Measurements from ENCODE around the gene KCNIP4. TPM values are rescaled to one million over a fixed set of nuclear protein-coding genes. Genes with fewer than 3 reads are reported as not detected.

Gene KCNIP4
- total and polyA plus RNA-seq, 10 donors, result not detected

- Histone ChIP-seq H3K36me3 (no peaks in the 10 kb centered on the region), H3K4me3 (no peak overlapping the region), H3K27me3 (replicated peaks in 1 of 7) (no peaks in the 10 kb centered on the region), H3K27ac (no peak overlapping the region), H3K4me1 (no peaks in the 10 kb centered on the region), H3K9me3 (peaks cover 0 to 7% (median 0%) of the 10 kb centered on the region in 8 donors)
- no peak for DNase-seq
- WGBS, 5 donors, result 78 to 97% (median 90%) methylated on average over 3 of the region's 3 CpGs
- intact Hi-C loops (cut with DNase I; ENCODE audit: low total_unique reads), result no loop called here
- TF ChIP-seq POLR2AphosphoS5 (IDR thresholded peaks at IDR 0.05) (no peak), POLR2A (IDR thresholded peaks at IDR 0.05) (no peak), CTCF (IDR thresholded peaks at IDR 0.05 in 8 of 11, conservative IDR thresholded peaks at IDR 0.05 in 3 of 11) (no peak)
Measured at GRCh38 chr4:20944451-20944850, 1004.1 kb downstream of the KCNIP4 start.

- 69 to 87% (median 73%) methylated on average over 2 of the region's 2 CpGs for WGBS, 5 donors
- DNase-seq, result no peak
- H3K27ac ChIP-seq, result no peak overlapping the region
- TF ChIP-seq POLR2A (IDR thresholded peaks at IDR 0.05) (no peak), POLR2AphosphoS5 (IDR thresholded peaks at IDR 0.05) (no peak), CTCF (IDR thresholded peaks at IDR 0.05 in 8 of 11, conservative IDR thresholded peaks at IDR 0.05 in 3 of 11) (no peak)
- H3K4me1 ChIP-seq, result no peaks in the 10 kb centered on the region
- intact Hi-C loops (cut with DNase I; ENCODE audit: low total_unique reads), result no loop called here
- H3K4me3 ChIP-seq, result no peak overlapping the region
- H3K36me3 ChIP-seq, result no peaks in the 10 kb centered on the region
- H3K9me3 ChIP-seq, result no peaks in the 10 kb centered on the region
- H3K27me3 ChIP-seq (replicated peaks in 1 of 7), result no peaks in the 10 kb centered on the region
Measured at GRCh38 chr4:20938204-20938603, 1010.4 kb downstream of the KCNIP4 start.

- no peak for TF ChIP-seq POLR2AphosphoS5 (IDR thresholded peaks at IDR 0.05)
- TF ChIP-seq POLR2A (IDR thresholded peaks at IDR 0.05), result no peak
- no peak for TF ChIP-seq CTCF (IDR thresholded peaks at IDR 0.05 in 8 of 11, conservative IDR thresholded peaks at IDR 0.05 in 3 of 11)
- no peak for DNase-seq
- no peaks in the 10 kb centered on the region for H3K27me3 ChIP-seq (replicated peaks in 1 of 7)
- no peaks in the 10 kb centered on the region for H3K36me3 ChIP-seq
- H3K4me3 ChIP-seq, result no peak overlapping the region
- intact Hi-C loops (cut with DNase I; ENCODE audit: low total_unique reads), result no loop called here
- H3K27ac ChIP-seq, result no peak overlapping the region
- H3K4me1 ChIP-seq, result no peaks in the 10 kb centered on the region
- H3K9me3 ChIP-seq, result no peaks in the 10 kb centered on the region
Measured at GRCh38 chr4:20926529-20926928, 1022.0 kb downstream of the KCNIP4 start.

- Histone ChIP-seq H3K4me1 (no peaks in the 10 kb centered on the region), H3K27ac (no peak overlapping the region), H3K27me3 (replicated peaks in 1 of 7) (no peaks in the 10 kb centered on the region), H3K36me3 (no peaks in the 10 kb centered on the region), H3K4me3 (no peak overlapping the region), H3K9me3 (no peaks in the 10 kb centered on the region)
- WGBS, 5 donors, result 68 to 90% (median 78%) methylated on average over 4 of the region's 4 CpGs
- TF ChIP-seq POLR2AphosphoS5 (IDR thresholded peaks at IDR 0.05) (no peak), CTCF (IDR thresholded peaks at IDR 0.05 in 8 of 11, conservative IDR thresholded peaks at IDR 0.05 in 3 of 11) (no peak), POLR2A (IDR thresholded peaks at IDR 0.05) (no peak)
- no peak for DNase-seq
- intact Hi-C loops (cut with DNase I; ENCODE audit: low total_unique reads), result no loop called here
Measured at GRCh38 chr4:20925176-20925575, 1023.4 kb downstream of the KCNIP4 start.
